GM12873 (cell line): ENCODE measurements around the gene CMBL.

Experiments
- CTCF ChIP-seq: IDR thresholded peaks from 2 replicates; pipeline ENCODE4 v1.5.1; 2012; ENCODE audit warnings: low read depth, mild to moderate bottlenecking, moderate library complexity, low read length, control low read depth; ENCODE audit not compliant: insufficient read depth; ENCODE audit errors: missing control alignments

Gene CMBL

GRCh38 chr5:10248378-10249260, 59.1 kb downstream of the CMBL start:
- TF ChIP-seq CTCF: no peak

- no peak for TF ChIP-seq CTCF
These were observed 60.9 kb downstream of the CMBL start for GRCh38 chr5:10246761-10247160.

GRCh38 chr5:10244342-10244944, 63.3 kb downstream of the CMBL start:
- no peak for TF ChIP-seq CTCF

GRCh38 chr5:10243660-10244240, 64.0 kb downstream of the CMBL start:
- no peak for TF ChIP-seq CTCF

- no peak for TF ChIP-seq CTCF
These were observed 72.4 kb downstream of the CMBL start for GRCh38 chr5:10235350-10235749.

- no peak for TF ChIP-seq CTCF
These were observed 74.2 kb downstream of the CMBL start for GRCh38 chr5:10233505-10233904.

GRCh38 chr5:10233011-10233410, 74.7 kb downstream of the CMBL start:
- TF ChIP-seq CTCF: no peak
